PC-3 (cell line): Measurements from ENCODE around the gene SPATA19. TPM values are rescaled to one million over a fixed set of nuclear protein-coding genes. Genes with fewer than 3 reads are reported as not detected.

Experiments
- ATAC-seq: fragments of 200-7000 bp; cut with Tn5 transposase; 2 replicates; pipeline ENCODE4 v1.9.1; 2020; ENCODE audit warnings: mild to moderate bottlenecking, moderate library complexity
- BruUV-seq: library from RNA; stranded (reverse); fragments of 400-500 nt; replicated peaks from 2 replicates; lab custom pipeline; 2021; lab: Mats Ljungman, UMichigan
- CTCF ChIA-PET: fragments of 300-600 bp; sonication (Branson Sonifier 250); formaldehyde crosslinking; loops from one replicate; lab custom pipeline; 2022; ENCODE audit warnings: antibody characterized with exemption; lab: Charles Lee
- POLR2A ChIA-PET: fragments of 300-600 bp; sonication (Branson Sonifier 250); formaldehyde crosslinking; loops from one replicate; lab custom pipeline; 2022; ENCODE audit warnings: antibody characterized with exemption; ENCODE audit not compliant: unreplicated experiment; lab: Charles Lee
- DNase-seq: peaks from one replicate; pipeline ENCODE4 v3.0.0-alpha.2; 2015
- H2AFZ ChIP-seq: fragments of 300-600 bp; sonication (generic); 2 replicates; pipeline ENCODE4 v1.6.0; 2016; ENCODE audit warnings: antibody characterized with exemption, low read length
- H3F3A ChIP-seq: fragments of 300-600 bp; sonication (generic); one replicate; pipeline ENCODE4 v1.6.0; 2017; ENCODE audit warnings: antibody characterized with exemption, low read length, control low read depth, mild to moderate bottlenecking; ENCODE audit not compliant: unreplicated experiment
- H3K27ac ChIP-seq: fragments of 300-600 bp; sonication (generic); 2 replicates; pipeline ENCODE4 v1.5.1; 2016; ENCODE audit warnings: mild to moderate bottlenecking, low read length
- H3K27me3 ChIP-seq: fragments of 300-600 bp; sonication (generic); 2 replicates; pipeline ENCODE4 v1.6.1; 2016; ENCODE audit warnings: low read length, mixed read lengths
- H3K36me3 ChIP-seq: fragments of 300-600 bp; sonication (generic); 2 replicates; pipeline ENCODE4 v1.6.1; 2016; ENCODE audit warnings: low read depth, mixed run types, low read length, mixed read lengths
- H3K4me1 ChIP-seq: fragments of 300-600 bp; sonication (generic); 2 replicates; pipeline ENCODE4 v1.5.1; 2016; ENCODE audit warnings: low read length; ENCODE audit not compliant: insufficient read depth
- H3K4me2 ChIP-seq: fragments of 300-600 bp; sonication (generic); 2 replicates; pipeline ENCODE4 v1.6.0; 2016; ENCODE audit warnings: low read length
- H3K4me3 ChIP-seq: fragments of 300-600 bp; sonication (generic); 2 replicates; pipeline ENCODE4 v1.5.1; 2016; ENCODE audit warnings: mild to moderate bottlenecking, low read length, mixed read lengths
- H3K79me2 ChIP-seq: fragments of 300-600 bp; sonication (generic); 2 replicates; pipeline ENCODE4 v1.6.1; 2017; ENCODE audit warnings: low read length, mixed read lengths
- H3K9ac ChIP-seq: fragments of 300-600 bp; sonication (generic); 2 replicates; pipeline ENCODE4 v1.6.0; 2016; ENCODE audit warnings: mild to moderate bottlenecking, low read length
- H3K9me2 ChIP-seq: fragments of 300-600 bp; sonication (generic); replicated peaks from 2 replicates; pipeline ENCODE4 v1.6.1; 2016; ENCODE audit warnings: mixed run types, low read length, mixed read lengths
- H3K9me3 ChIP-seq: fragments of 300-600 bp; sonication (generic); 2 replicates; pipeline ENCODE4 v1.6.1; 2016; ENCODE audit warnings: low read length, mixed read lengths
- H4K20me1 ChIP-seq: fragments of 300-600 bp; sonication (generic); 2 replicates; pipeline ENCODE4 v1.6.1; 2016; ENCODE audit warnings: low read length, mixed read lengths
- EZH2 ChIP-seq: fragments of 300-600 bp; sonication (generic); IDR thresholded peaks from one replicate; pipeline ENCODE4 v1.6.1; 2017; ENCODE audit warnings: antibody characterized with exemption, mild to moderate bottlenecking, low read length; ENCODE audit not compliant: unreplicated experiment
- EZH2phosphoT487 ChIP-seq: fragments of 300-600 bp; sonication (generic); IDR thresholded peaks from 2 replicates; pipeline ENCODE4 v1.6.1; 2018; ENCODE audit warnings: mild to moderate bottlenecking, antibody characterized with exemption, low read length, borderline replicate concordance
- intact Hi-C: fragments of 100-400 bp; cut with micrococcal nuclease; formaldehyde crosslinking; loops from 2 replicates; pipeline ENCODE4 v1.9.0; 2023
- total RNA-seq: library from RNA; depleted of rRNA; stranded (reverse); fragments of >200 nt; gene quantifications from 2 replicates; pipeline ENCODE4 v1.2.3, GENCODE V29; 2014
- TF ChIP-seq, protein P1 (sequence below): fragments of 300-600 bp; sonication (generic); conservative IDR thresholded peaks from 2 replicates; pipeline ENCODE4 v1.5.1; 2017; ENCODE audit warnings: antibody characterized with exemption, low read depth, mild to moderate bottlenecking, low read length

SPATA19 gene
- total RNA-seq, 1 experiment from 2014 or later: not detected

DNA sequence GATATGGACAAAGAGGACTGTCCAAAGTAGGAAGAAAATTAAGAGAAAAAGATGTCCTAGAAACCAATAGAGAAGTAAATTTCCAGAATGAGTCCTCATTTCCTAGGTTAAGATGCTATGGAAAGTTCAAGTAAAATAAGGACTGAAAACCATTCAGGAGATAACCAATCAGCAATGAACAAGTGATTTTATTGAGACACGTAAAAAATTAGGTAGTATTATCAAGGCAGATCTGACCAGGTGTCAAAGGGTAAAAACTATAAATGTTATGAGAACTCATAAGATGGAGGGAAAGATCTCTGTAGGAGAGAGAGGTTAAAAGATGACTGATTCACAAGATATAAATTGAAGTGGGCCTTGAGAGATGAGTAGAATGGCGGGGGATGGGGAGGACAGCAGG, 50.2 kb downstream of the SPATA19 start:
- Histone ChIP-seq H3K9me2 (no peaks in the 10 kb centered on the region), H3K79me2 (no peaks in the 10 kb centered on the region), H3F3A (no peaks in the 10 kb centered on the region), H3K4me2 (no peak overlapping the region), H3K4me3 (no peak overlapping the region), H3K4me1 (no peaks in the 10 kb centered on the region), H4K20me1 (no peaks in the 10 kb centered on the region), H3K9me3 (peaks cover 48% of the 10 kb centered on the region), H2AFZ (no peak overlapping the region), H3K36me3 (no peaks in the 10 kb centered on the region), H3K9ac (no peak overlapping the region), H3K27me3 (no peaks in the 10 kb centered on the region), H3K27ac (no peak overlapping the region)
- TF ChIP-seq EZH2 (no peak), EZH2phosphoT487 (no peak)
- TF ChIP-seq, protein P1, sequence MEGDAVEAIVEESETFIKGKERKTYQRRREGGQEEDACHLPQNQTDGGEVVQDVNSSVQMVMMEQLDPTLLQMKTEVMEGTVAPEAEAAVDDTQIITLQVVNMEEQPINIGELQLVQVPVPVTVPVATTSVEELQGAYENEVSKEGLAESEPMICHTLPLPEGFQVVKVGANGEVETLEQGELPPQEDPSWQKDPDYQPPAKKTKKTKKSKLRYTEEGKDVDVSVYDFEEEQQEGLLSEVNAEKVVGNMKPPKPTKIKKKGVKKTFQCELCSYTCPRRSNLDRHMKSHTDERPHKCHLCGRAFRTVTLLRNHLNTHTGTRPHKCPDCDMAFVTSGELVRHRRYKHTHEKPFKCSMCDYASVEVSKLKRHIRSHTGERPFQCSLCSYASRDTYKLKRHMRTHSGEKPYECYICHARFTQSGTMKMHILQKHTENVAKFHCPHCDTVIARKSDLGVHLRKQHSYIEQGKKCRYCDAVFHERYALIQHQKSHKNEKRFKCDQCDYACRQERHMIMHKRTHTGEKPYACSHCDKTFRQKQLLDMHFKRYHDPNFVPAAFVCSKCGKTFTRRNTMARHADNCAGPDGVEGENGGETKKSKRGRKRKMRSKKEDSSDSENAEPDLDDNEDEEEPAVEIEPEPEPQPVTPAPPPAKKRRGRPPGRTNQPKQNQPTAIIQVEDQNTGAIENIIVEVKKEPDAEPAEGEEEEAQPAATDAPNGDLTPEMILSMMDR: no peak
- ATAC-seq (no peak), DNase-seq (no peak)
- POLR2A ChIA-PET: no interaction called here
- CTCF ChIA-PET: no interaction called here
- BruUV-seq: no TSS peak
- intact Hi-C loops: no loop called here

DNA sequence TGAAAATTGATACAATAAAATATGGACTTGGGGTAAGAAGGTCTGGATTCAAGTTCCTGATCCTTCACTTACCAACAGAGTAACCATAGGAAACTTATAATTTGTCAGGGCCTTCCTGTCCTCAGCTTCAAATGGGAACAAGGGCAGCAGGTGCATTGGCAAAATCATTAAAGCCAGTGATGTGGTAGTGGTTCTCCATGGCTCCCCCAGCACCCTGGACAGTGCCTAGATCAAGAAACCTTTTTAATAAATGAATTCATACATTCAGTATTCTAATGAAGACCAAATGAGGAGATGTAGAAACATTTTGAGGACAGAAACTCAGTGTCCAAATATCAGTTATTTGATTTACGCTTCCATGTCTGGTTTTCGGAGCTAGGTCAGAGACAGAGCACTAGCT, 51.1 kb downstream of the SPATA19 start:
- Histone ChIP-seq H3K36me3 (no peaks in the 10 kb centered on the region), H3K4me2 (no peak overlapping the region), H3K9ac (no peak overlapping the region), H3F3A (no peaks in the 10 kb centered on the region), H3K27ac (no peak overlapping the region), H3K9me2 (no peaks in the 10 kb centered on the region), H3K4me1 (no peaks in the 10 kb centered on the region), H3K9me3 (peaks cover 52% of the 10 kb centered on the region), H2AFZ (no peak overlapping the region), H4K20me1 (no peaks in the 10 kb centered on the region), H3K4me3 (no peak overlapping the region), H3K79me2 (no peaks in the 10 kb centered on the region), H3K27me3 (no peaks in the 10 kb centered on the region)
- BruUV-seq: no TSS peak
- ATAC-seq: no peak
- no peak for TF ChIP-seq EZH2phosphoT487
- TF ChIP-seq, protein P1: no peak
- no peak for TF ChIP-seq EZH2
- no peak for DNase-seq
- intact Hi-C loops: no loop called here
- CTCF ChIA-PET: no interaction called here
- POLR2A ChIA-PET: no interaction called here

DNA sequence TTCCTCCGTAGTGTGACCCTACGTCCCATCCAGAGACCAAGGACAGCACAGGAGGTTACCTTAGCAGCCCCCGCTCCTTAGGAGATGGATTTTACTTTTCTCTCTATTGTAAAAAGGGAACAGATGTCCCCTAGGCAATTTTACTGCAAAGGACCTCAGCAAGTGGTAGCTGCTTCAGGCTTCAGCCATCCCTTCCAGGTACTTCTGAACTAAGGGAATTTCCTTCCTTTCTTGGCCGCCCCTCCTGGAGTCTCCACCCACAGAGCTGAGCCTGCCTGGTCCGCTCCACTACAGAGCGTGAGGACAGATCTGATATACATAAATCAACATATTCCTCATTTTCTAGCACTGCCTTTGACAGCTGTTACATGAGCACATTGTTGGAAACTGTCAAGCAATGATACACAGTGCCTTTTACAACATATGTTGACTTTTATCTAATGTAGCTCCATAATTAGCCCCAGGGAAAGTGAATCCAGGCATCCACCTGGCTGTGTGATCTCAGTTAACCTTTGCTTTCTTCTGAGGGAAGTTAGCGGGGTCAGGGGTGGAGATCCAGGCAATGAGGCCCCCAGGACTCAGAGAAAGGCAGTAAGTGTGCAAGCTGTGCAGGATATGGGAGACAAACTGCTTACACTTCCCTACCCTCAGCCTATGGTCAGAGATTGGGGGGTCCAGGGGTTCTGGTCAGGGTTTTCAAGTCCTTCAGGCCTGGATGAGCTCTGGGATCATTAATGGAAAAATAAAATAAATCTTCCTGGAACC, 51.9 kb downstream of the SPATA19 start:
- ATAC-seq (no peak), DNase-seq (no peak)
- Histone ChIP-seq H3K4me3 (no peak overlapping the region), H2AFZ (no peak overlapping the region), H3F3A (no peaks in the 10 kb centered on the region), H3K79me2 (no peaks in the 10 kb centered on the region), H3K9me2 (no peaks in the 10 kb centered on the region), H3K9ac (no peak overlapping the region), H3K4me2 (no peak overlapping the region), H3K36me3 (no peaks in the 10 kb centered on the region), H4K20me1 (no peaks in the 10 kb centered on the region), H3K27ac (no peak overlapping the region), H3K27me3 (no peaks in the 10 kb centered on the region), H3K4me1 (no peaks in the 10 kb centered on the region), H3K9me3 (peaks cover 52% of the 10 kb centered on the region)
- intact Hi-C loops: no loop called here
- no TSS peak for BruUV-seq
- TF ChIP-seq EZH2phosphoT487 (no peak), EZH2 (no peak)
- TF ChIP-seq, protein P1: no peak
- POLR2A ChIA-PET: no interaction called here
- CTCF ChIA-PET: no interaction called here
